ENCODE measurements around the gene CFHR2.

DNA sequence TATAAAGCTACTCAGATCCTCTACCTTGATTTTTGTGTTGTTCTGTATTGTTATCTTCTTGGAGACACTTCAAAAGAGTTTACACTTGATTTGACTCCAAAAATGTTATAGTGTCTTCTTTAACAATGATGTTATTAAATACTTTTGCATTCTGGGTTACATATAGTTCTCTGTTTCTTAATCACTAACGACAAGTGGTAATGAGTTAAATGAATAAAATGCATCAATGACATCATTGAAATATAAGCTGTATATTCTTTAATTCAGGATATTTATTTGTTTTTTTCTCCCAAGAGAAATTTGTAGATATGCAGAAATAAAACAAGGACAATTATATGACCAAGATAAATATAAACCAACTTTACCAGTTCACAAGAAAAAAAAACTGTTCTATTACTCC is 26.6 kb downstream of the CFHR2 start:
- TF ChIP-seq, protein P1, sequence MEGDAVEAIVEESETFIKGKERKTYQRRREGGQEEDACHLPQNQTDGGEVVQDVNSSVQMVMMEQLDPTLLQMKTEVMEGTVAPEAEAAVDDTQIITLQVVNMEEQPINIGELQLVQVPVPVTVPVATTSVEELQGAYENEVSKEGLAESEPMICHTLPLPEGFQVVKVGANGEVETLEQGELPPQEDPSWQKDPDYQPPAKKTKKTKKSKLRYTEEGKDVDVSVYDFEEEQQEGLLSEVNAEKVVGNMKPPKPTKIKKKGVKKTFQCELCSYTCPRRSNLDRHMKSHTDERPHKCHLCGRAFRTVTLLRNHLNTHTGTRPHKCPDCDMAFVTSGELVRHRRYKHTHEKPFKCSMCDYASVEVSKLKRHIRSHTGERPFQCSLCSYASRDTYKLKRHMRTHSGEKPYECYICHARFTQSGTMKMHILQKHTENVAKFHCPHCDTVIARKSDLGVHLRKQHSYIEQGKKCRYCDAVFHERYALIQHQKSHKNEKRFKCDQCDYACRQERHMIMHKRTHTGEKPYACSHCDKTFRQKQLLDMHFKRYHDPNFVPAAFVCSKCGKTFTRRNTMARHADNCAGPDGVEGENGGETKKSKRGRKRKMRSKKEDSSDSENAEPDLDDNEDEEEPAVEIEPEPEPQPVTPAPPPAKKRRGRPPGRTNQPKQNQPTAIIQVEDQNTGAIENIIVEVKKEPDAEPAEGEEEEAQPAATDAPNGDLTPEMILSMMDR (IDR thresholded peaks at IDR 0.05), result no peak
- TF ChIP-seq POLR2A (IDR thresholded peaks at IDR 0.05), result no peak
- TF ChIP-seq EP300 (IDR thresholded peaks at IDR 0.05), result no peak
